NCI-H1694 treated with DMSO at 0.1 percent for 48 hours (cell line): Measurements from ENCODE around the gene NXNL2.

Experiments
- DNase-seq: peaks from one replicate; lab custom pipeline; 2025; lab: John Stamatoyannopoulos, UW

NXNL2 gene

DNA sequence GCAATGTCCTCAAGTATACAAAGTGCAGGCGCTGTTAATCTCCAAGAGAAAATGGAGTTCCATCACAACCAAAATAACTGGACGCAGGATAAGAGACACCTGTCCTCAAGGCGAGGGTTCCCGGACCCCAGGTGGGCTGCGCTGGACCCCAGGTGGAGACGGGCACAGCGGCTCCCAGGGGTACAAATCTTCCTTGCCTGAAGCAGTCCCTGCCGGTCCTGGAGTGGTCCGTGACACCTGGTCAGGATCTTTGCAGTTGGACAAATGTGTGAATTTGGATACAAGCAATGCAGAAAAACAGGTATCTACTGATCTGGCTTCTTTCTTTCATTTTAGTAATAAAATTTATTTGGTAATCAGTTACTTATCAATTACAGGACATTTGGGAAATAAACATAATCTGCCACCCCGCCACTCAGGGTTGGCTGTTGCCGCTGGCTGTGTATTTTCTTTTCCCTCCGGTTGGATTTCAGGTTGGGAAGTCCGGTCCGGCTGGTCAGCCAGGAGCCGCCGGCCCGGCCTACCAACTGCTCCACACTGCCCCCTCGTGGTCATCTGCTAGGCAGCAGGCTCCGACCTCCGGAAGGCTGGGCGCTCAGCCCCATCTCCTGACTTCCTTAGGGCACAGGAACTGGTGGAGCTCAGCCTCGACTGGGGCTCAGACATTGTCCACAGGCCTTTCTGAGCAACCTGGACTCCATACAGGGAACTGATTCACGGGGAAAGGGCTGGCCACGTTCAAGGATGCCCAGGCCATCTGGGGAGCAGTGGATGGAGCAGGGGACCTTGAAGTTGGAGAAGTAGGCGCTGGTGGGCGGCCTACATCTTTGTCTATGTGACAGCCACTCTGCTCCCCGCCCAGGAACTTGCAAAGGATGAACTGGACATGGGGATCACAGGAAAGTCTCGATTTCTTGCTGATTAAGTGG, 43.4 kb downstream of the NXNL2 start:
- DNase-seq = no peak

DNA sequence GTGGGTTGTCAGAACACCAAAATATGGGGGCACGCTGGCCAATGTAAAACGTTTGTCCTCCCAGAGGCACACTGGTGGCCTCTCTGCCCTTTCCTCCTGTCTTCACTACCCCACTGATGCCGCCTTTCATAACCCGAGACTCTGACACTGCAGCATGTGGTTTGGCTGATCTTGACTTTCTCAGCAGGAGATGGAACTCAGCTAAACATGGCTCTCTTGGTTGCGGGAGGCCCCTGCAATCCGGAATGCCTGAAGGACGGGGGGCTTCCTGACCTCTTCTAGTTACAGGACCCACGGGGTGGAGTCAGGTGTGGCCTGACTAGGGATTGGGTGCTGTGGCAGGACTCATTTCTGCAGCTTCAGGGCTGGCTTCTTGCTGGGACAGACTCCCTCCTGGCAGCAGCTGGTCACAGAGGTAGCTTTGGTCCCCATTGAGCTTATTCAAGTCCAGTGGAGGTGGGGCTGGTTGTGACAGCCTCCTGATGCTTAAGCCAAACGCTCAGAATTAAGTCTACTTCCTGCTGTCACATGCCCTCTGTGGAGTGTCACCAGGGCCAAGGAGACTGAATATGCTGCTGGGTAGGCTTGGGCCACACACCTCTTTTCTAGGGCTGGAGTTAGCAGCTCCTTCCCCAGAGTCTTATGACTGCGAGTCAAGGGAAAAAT, 44.2 kb downstream of the NXNL2 start:
- no peak for DNase-seq

DNA sequence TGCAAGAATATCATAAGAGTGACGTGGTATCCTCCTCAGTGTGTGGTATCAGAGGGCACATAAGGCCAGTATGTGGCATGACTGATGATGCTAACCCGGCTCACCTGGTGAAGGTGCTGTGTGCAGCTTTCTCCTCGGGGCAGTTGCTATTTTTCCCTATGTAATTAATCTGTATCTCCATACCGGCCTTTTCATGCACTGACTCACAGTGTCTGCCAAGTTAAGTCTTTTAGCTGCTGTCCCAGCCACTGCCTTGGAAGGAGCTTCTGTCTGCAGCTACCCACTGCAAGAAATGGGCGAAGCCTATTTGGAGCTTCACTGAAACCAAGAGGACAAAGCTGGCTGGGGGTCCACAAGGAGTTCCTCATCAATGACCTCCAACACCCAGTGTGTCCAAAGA, 46.0 kb downstream of the NXNL2 start:
- DNase-seq = no peak

DNA sequence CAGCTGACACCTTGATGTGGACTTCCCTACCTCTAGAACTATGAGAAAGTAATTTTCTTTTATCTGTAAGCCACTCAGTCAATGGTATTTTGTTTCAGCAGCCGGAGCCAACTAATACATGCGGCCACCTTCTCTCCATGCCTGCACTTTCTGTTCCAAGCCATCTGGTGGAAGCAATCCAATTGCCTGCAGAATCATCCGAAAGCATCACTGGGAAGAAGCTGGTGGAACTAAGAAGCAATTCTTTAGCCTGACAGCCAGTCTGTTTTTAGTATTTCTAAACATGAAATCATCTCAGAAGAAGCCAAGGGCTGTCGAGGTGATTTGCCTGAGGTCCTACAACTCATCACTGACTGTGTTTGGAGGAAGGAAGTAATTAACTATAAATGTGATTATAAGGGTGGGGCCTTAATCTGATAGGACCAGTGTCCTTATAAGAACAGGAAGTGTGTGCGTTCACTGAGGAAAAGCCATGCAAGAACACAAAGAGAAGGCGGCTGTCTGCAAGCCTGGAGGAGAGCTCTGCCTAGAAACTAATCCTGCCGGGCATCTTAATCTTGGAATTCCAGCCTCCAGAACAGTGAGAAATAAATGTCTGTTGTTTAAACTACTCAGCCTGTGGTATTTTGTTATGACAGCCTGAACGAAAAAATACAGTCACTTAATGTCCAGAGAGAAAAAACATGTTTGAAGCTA, 49.1 kb downstream of the NXNL2 start:
- no peak for DNase-seq

DNA sequence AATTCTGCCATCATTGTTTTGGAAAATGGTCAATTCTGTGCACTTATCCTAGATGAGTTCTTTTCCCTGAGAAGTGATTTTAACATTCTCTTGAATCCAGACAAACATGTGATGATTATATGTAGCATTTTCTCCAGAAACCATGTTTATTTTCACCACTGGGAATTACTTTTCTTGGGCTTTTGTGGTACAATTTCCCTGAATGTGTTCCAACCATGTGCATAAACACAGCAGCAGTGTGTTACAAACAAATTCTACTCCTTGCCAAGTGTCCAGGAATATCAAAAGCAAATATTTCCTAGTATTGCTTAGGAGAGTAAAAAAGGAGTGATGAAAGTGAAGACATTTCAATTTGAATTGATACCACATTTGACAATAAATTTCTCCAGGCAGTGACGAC, 50.4 kb downstream of the NXNL2 start:
- no peak for DNase-seq

DNA sequence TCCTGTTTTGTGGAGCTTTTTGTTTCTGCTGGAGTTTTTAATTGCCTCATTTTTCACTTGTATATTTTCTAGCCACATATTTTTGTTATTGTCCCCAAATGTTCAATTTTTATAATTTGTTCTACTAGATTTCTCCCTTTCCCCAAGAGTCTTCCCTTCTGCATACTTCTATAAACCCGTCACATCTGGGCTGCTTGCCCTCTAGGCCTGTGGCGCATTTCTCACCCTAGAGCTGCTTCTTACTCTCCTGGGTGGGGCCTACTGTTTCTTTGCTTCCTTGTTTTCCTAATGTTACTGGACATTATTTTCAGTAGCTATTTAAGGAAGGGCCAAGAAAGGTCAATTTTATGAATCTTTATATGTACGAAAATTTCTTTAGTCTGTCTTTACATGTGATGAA, 51.5 kb downstream of the NXNL2 start:
- DNase-seq = no peak

DNA sequence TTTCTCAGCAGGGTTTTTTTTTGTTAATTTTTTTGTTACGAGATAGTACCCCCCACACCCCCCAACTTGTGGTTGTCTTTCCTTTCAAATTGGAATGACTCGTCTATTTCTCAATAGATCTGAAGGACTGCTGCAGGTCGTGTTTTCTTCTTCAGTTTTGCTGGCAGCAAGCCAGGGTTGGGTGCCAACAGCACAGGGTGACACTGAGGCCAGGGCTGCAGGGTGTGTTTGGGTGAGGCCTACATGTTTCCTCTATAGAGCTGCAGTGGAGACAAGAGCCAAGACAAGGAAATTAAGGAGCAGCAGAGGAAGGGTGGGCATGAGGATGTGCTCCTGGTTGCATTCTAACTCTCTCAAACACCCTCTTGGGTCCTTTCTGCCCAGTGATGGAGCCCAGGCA, 52.2 kb downstream of the NXNL2 start:
- DNase-seq = no peak

DNA sequence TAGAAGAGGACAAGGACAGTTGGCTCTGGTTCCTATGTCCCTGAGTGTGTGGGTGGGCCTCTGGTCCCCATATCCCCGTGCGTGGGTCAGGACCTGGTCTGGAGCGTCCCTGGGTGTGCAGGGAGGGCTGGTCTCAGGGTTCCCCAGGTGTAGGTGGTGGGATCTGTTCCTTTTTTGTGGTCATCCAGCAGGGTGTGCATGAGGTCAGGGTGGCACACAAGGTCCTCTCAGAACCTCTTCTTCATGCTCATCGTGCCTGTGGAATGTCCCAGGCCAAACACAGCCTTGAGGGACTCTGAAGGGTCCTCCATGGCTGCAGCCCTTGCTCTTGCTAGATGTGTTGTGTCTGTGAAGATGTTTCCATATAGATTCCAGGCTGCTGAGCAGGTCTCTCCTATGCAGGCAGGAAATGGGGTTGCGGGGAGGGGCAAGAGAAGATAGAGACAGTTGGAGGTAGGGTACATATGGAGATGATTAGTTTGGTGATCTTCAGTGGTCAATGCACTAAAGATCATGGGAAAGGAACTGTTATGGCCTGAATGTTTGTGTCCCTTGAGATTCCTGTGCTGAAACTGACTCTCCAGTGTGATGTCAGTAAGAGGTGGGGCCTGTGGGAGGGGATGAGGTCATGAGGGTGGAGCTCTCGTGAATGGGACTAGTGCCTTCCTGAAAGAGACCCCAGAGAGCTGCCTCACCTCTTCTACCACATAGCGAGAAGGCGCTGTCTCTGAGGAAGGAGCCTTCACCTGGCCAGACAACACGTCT, 53.1 kb downstream of the NXNL2 start:
- no peak for DNase-seq

DNA sequence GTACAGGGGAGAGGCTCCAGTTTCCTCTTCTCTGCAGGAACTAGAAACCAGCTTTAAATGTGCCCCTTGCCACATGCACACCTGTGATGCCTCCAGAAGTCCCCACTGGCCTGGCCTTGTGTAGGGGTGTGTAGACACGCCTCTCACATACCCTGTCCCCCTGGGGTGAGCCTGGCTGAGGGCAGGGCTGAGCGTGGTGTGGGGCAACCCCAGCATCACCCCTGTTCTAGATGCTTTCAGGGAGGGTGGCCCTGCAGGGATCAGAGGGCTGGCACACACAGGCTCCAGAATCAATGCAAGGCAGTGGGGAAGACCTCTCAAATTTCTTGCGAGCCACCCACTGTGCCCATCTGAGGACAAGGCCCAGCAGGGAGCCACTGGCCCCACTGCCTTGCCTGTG, 54.7 kb downstream of the NXNL2 start:
- DNase-seq = no peak

DNA sequence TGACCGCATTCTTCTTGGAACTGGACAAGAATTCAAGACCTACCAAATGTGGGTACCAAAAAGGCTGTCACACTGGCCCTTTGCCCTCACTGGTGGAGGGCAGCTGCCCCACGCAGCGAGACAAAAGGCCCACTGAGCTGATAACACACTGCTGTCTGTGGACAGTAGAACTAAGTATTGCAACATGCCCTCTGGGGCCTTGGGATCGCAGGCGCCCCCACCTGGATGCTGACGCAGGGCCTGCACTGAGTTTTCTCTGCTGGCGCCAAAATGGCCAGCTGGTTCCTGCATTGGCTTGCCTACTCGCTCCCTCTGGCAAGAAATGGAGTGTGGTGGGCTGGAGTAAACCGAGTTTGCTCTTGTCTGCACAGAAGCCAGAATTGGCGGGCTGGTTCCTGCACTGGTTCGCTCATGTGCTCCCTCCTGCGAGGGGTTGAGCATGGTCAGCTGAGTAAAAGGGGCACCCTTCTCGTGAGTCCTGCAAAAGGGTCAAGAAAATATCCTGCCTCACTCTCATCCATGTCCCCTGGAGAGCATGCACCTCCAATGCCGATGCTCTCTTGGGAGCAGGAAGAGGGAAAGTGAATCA, 55.7 kb downstream of the NXNL2 start:
- no peak for DNase-seq

DNA sequence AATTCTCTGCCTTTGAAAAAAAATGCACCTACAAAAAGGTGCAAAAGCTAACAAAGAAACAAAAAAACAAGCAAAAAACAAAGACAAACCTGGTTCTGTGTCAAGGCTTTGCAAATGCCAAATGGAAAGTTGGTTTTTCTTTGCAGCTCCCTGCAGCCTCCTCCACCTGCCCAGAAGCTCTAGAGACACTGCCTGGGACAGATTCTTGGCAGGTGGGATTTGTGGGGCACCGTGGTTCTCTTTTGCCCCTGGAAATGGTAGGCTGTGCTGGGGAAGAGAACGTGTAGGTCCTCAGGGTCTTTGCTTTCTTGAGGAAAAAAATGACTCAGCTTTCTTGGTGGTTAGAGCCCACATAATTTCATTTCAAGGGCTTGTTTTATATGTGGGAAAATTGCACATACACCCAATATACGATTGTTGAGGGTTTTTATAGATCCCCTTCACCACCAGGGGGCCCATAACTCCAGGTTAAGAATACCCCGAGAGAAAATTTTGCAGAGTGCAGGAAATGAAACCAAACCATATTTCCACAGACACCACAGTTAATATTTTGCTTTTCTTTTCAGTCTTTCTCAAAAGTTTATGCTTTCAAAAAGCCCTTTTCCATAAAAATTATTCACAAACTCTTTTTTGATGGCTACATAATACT, 58.7 kb downstream of the NXNL2 start:
- DNase-seq = no peak
